Activated CD4-positive, CD25-positive, alpha-beta regulatory T cell (primary cell): ENCODE measurements around the gene MGMT.

Source experiments
- DNase-seq, 4 experiments: peaks; one replicate each; lab custom pipeline; 2025; lab: John Stamatoyannopoulos, UW

The MGMT gene

DNA sequence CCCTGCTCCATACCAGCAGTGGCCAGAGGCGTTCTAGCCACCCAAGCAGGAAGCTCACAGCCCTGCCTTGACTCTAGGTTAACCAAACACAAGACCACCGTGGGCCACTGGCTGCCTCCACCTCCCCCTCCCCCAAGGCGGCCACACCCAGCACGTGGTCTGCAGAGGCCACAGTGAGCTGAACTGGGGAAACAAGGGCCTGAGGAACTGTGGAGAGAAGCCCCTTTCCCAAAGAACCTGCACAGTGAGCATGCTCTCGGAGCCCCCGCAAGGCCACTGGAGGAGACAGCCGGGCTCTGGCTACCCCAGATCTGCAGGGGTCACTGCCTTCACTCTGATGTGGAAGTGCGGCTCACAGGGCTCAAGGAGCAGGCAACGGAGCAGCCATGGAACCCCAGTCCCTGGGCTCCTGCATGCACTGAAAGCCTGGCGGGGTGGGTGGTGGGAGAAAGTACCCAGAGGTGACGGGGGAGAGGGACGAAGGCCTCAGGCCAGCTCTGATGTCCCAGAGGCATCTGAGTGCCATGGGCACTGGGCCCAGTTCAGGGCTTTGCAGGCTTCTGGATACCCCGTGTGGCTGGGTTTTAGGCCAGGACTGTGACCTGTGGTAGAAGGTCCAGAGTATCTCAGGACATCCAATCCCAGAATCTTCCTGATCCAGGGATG is 307.8 kb downstream of the MGMT start:
- DNase-seq, result no peak

GRCh38 chr10:129775681-129776080 is 308.6 kb downstream of the MGMT start:
- DNase-seq, result no peak

GRCh38 chr10:129777687-129778086 is 310.6 kb downstream of the MGMT start:
- no peak for DNase-seq

GRCh38 chr10:129778571-129778970 is 311.5 kb downstream of the MGMT start:
- DNase-seq, result no peak

- DNase-seq, result no peak
Measured at GRCh38 chr10:129779126-129780111, 312.4 kb downstream of the MGMT start.

DNA sequence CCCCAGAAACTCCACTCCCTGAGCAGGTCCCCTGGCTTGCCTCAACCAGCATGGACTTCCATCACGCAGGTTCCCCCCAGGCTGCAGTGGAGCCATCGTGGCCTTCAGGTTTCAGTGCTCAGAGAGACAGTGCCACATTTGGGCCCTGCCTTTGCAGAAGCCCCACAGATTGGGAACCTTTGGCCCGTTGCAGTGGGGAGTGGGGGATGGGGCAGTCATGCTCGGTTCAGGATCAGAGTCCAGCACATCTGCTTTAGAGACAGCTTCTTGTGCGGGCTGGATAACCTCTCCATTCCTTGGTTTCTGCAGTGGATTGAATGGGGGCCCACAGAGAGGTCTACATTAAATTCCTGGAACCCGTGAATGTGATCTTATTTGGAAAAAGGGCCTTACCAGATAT is 313.2 kb downstream of the MGMT start:
- DNase-seq, result no peak

DNA sequence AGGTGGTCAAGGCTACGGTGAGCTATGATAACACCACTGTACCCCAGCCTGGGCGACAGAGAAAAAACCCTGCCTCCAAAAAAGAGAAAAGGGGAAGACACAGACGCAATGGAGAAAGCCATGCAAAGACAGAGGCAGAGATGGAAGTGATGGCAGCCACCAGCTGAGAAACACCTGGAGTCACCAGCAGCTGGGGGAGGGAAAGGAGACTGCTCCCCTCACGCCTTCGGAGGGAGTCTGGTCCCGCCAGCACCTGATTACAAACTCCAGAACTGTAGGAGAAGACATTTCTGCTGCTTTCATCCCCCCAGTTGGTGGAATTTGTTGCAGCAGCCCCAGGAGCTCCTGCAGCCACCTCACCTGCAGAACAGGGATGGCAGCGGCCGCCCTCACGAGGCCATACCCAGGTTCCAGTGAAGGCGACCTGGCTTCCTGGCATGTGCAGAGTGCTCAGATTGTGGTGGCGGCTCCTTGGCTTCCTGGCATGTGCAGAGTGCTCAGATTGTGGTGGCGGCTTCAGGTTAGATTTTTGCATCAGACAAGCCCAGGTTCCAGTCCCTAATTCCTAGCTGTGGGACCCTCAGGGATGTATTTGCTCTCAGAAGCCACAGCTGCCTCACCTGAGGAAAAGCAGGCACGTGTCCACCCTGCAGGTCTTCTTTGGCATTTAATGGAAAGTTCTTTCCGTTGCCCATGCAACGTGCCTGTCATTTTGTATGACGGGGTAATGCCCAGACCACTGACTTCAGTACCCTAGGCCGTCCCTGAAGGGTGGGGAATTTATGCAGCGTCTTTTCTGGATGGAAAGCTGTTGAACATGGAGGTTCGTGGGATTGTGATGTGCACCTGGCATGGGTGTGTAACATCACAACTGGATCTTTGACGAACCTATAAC is 314.1 kb downstream of the MGMT start:
- no peak for DNase-seq

- DNase-seq, result no peak
Measured at GRCh38 chr10:129784291-129784690, 317.2 kb downstream of the MGMT start.

GRCh38 chr10:129784891-129785290 is 317.9 kb downstream of the MGMT start:
- DNase-seq, result no peak

GRCh38 chr10:129785536-129785981 is 318.5 kb downstream of the MGMT start:
- no peak for DNase-seq

DNA sequence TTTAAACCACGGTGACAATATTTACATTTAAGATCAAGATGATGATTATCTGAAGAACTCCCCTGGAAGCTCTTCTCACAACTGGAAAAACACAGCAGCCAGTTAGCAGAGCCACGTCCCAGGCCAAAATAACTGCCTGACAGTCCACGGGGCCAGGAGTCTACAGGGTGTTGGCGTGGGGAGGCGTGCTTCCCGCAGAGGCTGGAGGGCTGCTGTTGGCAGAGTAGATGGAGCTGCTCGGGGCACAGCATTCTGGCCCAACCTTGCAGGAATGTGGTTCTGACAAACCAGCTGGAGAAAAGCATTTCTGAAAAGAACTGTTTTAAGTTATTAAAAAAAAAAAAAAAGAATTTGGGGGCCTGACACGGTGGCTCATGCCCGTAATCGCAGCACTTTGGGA is 319.2 kb downstream of the MGMT start:
- no peak for DNase-seq

DNA sequence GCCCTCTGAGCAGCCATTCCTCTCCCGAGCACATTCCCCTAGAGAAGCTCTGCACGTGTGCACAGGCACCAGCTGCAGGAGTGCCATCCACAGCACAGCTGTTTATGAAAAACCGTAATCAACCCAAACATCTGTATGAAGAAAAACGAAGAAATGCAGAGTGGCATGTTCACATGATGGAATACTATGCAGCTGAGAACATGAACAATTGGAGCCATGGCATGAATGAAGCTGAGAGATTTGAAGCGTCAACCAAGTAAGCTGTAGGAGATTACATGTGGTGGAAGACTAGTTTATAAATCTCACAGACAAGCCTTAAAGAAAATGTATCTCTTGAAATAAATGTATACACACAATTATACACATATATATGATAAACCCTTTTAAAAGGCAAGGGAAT is 320.5 kb downstream of the MGMT start:
- no peak for DNase-seq

DNA sequence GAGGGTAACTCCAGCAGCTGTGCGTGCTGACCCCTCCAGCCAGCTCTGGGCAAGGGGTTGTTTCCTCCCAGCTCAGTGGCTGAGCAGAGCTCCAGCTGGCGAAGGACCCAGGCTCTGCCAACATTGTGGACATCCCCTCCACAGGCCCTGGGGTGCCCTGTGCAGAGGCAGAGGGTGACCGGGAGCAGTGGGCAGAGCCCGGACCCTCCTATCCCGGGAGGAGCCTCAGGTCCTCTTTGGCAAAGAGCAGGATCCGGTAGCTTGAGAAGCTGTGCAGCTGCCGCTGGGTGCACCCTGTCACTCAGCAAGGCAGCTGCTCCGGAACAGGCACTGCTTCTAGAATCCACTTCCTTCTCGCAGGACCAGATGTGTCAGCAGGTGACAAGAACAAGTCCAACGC is 321.2 kb downstream of the MGMT start:
- no peak for DNase-seq

DNA sequence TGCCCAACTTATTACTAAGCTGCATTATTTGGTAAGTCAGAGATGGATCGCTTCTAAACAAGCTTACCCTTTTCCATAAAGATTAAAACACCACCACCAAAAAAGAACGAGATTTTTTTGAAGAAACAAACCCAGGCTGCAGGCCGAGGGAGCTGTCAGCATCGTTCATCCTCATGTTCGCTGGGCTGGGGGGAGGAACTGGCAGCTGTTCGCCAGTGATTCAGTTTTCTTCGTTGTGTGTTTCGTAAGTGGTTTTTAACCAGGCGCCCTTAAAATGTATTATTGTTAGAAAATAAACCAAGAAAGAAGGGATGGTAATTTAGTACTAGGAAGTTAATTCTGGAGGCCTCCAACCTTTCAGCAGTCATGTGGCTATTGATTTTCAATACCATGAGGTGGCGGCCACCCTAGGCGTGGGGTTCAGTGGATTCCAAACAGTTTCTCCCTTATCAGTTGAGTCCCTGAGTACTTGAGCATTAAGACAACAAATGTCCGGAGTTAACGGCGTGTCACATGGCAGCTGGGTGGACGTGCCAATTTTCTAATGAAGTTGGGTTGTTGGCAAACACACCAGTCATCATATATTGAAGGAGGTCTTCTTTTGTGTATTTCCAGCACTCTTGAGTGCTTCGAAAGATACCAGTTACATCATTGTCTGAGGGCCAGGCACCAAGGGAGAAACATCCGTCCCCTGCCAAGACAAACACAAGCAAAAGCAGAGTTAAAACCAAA is 323.8 kb downstream of the MGMT start:
- DNase-seq, result no peak

DNA sequence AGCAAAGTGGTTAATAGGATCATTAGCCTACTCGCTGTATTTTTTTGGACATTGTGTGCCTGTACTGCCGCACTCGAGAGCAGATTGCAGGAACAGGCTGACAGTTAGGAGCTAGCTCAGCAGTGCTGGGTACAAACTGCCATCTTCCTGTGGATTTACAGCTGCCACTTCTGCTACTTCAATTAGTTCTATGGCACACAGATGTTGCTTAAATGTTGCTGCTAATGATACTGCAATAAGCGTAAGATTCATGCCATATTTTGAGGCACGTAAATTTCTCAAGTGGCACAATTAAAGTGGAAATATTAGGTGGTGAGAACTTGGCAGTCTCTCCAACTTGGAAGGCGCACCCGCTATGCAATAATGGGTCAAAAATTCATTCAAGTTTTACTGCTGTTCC is 325.1 kb downstream of the MGMT start:
- no peak for DNase-seq

- DNase-seq, result no peak
Measured at GRCh38 chr10:129792864-129793263, 325.8 kb downstream of the MGMT start.

DNA sequence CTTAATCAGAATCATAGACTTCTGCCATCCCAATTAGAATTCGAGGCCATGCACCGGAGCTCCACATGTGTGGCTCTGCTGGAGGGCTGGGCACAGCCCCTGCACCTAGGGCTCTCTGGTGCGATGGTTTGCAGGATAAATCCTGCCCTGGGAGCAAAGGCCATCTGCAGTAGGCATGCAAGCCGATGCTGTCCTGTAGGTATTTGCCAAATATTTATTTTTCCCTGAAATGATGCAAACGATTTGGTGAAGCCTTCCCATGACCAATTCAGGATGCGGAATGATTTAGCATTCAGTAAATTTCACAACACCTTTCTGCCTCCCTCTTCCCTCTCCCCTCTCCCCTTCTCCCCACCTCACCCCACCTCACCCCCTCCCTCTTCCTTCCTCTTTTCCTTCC is 326.4 kb downstream of the MGMT start:
- DNase-seq, result no peak

GRCh38 chr10:129793996-129794395 is 327.0 kb downstream of the MGMT start:
- no peak for DNase-seq

DNA sequence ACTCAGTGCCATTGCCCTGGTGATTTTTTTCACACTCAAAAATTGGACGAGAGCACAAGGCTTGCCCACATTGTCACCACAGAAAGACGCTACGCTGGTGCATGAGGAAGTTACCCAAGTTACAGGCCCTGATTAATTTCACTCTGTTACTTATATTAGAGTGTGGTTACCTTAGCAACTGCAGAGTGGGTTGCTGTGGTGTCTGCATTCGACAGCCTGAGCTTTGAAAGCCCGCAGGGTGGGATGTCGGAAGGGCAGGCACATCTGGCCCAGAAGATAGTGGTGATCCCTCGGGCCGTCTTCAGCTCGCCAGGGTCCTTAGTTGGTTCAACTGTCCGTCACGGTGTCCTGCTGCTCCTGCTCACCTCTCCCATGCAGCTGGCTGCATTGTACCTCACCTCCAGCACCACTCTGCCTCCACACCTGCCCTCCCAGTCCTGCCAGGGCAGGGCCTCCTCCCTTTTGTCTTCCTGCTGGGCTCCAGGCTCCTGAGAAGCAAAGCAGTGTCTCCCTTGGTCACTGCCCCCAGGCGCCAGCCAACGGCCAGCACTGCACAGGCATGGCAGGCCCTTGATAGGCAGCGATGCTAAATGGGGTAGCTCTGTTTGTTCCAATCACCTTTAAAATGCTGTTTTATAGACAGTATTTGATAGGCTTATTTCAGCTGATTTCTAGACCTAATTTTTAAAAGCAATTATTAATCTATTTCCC is 329.8 kb downstream of the MGMT start:
- no peak for DNase-seq

GRCh38 chr10:129799942-129800341 is 332.9 kb downstream of the MGMT start:
- DNase-seq, result no peak

GRCh38 chr10:129800796-129801340 is 333.8 kb downstream of the MGMT start:
- DNase-seq, result no peak
